Dermis microvascular lymphatic vessel endothelial cell (primary cell): Measurements from ENCODE around the gene DEPDC7. TPM values are rescaled to one million over a fixed set of nuclear protein-coding genes. Genes with fewer than 3 reads are reported as not detected.
A peak's percentile ranks its signal among the peaks of the same experiment; 100 is the strongest.

ENCODE experiments used
- DNase-seq, 2 donors: peaks; one replicate each; pipeline versions ENCODE4 v3.0.0 to v3.0.0-alpha.2; 2010; ENCODE audit warnings: low read depth in 2 of 2
- total RNA-seq: library from RNA; depleted of rRNA; stranded (reverse); fragments of >200 nt; gene quantifications from 2 replicates; pipeline ENCODE4 v1.2.1, GENCODE V29; 2014

DEPDC7 gene
- total RNA-seq, 1 donor from 2014 or later: under 0.01 TPM

DNA sequence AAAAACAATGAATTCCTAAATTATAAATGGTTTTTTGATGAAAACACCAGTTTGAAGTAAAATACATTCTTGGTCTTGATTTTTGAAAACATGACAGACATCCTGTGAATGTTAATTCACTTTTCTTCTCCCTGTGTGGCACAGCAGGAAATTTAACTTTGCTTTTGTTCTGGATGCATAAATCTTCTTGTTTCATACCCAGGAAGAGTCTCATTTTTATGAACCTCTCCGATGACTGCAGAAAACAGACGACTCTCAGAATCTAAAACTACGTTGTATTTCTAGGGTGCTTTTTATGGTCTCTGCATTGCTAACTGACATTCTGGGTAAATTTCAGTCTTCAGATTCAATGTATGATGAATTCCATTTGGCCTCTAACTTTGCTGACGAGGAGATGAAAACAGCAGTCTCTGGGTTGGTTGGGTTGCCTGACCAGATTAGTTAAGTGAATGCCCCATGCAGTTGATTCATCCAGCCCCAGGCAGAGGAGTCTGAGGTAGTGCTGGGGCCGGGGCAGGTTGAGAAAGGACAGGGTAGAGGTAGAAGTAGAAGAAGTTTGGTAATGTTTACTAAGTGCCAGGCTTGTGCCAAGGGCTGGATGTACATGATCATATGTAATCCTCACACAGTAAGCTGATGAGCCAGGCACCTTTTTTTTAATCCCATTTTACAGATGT, 43.8 kb downstream of the DEPDC7 start:
- no peak for DNase-seq

GRCh38 chr11:33060271-33060670, 44.6 kb downstream of the DEPDC7 start:
- DNase-seq: no peak

DNA sequence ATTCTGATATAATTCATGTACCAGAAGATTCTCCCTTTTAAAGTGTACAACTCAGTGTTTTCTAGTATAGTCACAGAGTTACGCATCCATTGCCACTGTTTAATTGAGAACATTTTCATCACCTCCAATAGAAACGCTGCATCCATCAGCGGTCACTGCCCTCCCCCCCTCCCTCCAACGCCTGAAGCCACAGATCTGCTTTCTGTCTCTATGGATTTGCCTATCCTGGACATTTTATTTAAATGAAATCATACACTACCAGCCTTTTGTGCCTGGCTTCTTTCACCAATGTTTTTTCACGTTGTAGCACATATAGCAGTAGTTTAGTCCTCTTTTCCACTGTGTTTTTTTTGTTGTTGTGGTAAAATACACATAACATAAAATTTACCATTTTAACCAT, 46.5 kb downstream of the DEPDC7 start:
- DNase-seq: no peak

- DNase-seq: no peak
Observed at GRCh38 chr11:33063326-33063881, 47.7 kb downstream of the DEPDC7 start.

GRCh38 chr11:33064033-33064825, 48.6 kb downstream of the DEPDC7 start:
- DNase-seq: no peak

DNA sequence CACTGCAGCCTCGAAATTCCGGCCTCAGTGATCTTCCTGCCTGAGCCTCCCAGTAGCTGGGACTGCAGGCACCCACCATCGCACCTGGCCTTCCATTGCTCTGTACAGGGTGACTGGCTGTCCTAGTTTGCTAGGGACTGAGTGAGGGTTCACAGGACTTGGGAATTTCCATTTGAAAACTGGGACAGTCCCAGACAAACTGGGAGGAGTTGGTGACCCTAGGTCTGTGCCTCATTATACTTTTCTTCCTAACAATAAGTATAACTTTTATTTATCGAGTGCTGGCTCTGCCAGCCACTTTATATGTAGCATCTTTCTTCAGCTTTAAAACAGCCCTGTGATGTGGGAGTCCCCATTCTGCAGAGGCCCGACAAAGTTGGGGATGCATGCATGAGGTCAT, 49.2 kb downstream of the DEPDC7 start:
- DNase-seq: no peak

DNA sequence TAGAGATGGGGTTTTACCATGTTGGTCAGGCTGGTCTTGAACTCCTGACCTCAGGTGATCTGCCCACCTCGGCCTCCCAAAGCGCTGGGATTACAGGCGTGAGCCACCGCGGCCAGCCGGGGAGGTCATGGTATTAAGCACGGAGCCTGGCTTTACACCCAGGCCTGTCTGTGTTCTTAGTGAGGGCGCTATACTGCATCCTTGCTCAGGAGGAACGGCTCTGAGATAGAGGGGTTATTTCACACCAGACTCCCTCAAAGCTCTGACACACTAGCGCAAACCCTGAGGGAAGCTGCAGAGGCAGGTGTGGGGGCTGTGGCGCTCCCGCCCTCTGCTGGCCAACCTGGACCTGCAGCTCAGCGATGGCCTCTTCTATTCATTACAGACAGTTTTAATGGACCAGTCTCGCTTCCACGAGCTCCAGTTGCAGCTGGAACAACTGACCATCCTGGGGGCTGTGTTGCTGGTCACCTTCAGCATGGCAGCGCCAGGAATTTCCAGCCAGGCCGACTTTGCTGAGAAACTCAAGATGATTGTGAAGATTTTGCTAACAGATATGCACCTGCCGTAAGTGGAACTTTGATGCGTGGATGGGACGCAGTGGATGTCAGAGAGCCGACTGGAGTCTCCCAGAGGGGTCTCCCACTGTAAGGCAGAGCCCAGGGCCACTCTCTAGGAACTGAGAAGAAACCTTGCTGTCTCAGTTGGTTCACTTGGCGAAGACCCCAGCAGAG, 49.9 kb downstream of the DEPDC7 start:
- DNase-seq: peak; percentile 45 to 70

- DNase-seq: no peak
Observed at GRCh38 chr11:33067294-33067693, 51.6 kb downstream of the DEPDC7 start.

DNA sequence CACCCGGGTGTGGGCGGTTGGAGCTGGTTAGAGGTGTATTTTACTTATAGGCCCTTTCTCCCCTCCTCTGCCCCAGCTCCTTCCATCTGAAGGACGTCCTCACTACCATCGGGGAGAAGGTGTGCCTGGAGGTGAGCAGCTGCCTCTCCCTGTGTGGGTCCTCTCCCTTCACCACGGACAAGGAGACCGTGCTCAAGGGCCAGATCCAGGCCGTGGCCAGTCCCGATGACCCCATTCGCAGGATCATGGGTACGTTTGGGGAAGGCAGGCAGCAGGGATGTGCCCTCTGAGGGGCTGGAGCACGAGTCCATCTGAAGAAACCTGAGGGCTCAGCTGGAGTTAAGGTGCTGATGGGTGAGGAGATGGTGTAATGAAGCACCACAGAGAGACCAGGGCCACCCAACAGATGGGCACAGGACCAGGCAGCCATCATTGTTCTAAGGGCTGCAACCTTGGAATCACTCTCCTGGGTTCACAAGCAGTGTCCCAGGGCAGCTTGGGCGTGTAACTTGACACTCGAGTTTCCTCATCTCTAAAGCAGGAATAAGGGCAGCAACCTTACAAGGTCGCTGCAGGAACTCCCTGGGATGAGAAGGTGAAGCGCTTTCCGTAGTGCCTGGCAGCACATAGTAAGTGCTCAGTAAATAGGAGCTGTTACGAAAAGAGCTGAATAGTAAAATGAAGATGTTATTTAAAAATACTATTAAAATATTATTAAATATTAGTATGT, 53.1 kb downstream of the DEPDC7 start:
- DNase-seq: no peak

GRCh38 chr11:33072465-33072864, 56.8 kb downstream of the DEPDC7 start:
- no peak for DNase-seq

Other genes with a start within 250 kb of the DEPDC7 start
- gene CCDC73, start 221.2 kb upstream of the DEPDC7 start, total RNA-seq: under 0.01 TPM in 1 of 2 replicates, not detected in the other
- 0.64 and 1.9 TPM in 2 replicates for gene PRRG4, start 186.0 kb upstream of the DEPDC7 start, total RNA-seq
- 11.8 and 12.8 TPM in 2 replicates for gene QSER1, start 123.1 kb upstream of the DEPDC7 start, total RNA-seq
- gene TCP11L1, start 23.7 kb downstream of the DEPDC7 start, total RNA-seq: 9.0 and 9.1 TPM in 2 replicates
- 13.3 and 19.5 TPM in 2 replicates for gene CSTF3, start 145.6 kb downstream of the DEPDC7 start, total RNA-seq
- 62.6 and 92.7 TPM in 2 replicates for gene HIPK3, start 241.5 kb downstream of the DEPDC7 start, total RNA-seq